Measurements from ENCODE around the gene APOBR.
"Not testable (repeated sequence)": the region's sequence is repeated elsewhere in the genome, so short reads cannot be mapped to it uniquely, and the experiment has no call there.

The APOBR gene, protein sequence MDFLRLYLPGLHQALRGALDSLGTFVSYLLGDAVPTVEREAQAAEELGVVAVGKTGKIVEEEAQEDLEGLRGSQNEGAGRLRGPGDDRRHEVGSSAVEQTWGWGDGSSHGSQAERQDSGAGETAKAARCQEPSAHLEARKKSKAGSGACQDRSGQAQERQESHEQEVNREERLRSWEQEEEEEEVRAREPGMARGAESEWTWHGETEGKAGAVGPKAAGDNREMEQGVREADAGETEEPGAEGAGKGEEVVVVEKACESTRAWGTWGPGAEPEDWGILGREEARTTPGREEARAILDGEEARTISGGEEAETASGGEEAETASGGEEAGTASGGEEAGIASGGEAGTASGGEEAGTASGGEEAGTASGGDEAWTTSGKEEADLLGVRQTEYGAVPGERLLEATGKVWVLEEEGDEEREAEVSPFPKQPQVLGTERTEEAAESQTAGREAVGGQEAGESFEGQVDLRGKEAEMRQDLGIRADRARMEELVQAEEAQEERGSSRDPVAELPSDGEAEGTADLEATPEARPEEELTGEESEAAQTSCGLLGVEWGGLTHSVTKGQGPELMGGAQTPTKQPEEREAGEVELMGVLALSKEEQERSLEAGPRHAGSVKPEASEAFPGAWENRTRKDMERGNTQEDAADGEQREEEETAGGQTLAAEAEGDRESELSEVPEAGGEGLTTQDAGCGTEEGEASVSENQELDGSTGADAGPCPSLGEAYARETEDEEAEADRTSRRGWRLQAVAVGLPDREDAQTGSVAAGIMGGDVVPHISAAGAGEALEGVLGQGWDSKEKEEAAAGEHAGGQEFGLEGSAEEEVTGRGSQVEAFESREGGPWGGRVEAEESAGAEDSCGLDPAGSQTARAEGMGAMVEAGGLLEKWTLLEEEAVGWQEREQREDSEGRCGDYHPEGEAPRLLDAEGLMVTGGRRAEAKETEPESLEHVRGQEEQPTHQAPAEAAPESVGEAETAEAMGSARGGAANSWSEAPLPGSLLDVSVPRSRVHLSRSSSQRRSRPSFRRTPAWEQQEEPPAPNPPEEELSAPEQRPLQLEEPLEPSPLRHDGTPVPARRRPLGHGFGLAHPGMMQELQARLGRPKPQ

DNA sequence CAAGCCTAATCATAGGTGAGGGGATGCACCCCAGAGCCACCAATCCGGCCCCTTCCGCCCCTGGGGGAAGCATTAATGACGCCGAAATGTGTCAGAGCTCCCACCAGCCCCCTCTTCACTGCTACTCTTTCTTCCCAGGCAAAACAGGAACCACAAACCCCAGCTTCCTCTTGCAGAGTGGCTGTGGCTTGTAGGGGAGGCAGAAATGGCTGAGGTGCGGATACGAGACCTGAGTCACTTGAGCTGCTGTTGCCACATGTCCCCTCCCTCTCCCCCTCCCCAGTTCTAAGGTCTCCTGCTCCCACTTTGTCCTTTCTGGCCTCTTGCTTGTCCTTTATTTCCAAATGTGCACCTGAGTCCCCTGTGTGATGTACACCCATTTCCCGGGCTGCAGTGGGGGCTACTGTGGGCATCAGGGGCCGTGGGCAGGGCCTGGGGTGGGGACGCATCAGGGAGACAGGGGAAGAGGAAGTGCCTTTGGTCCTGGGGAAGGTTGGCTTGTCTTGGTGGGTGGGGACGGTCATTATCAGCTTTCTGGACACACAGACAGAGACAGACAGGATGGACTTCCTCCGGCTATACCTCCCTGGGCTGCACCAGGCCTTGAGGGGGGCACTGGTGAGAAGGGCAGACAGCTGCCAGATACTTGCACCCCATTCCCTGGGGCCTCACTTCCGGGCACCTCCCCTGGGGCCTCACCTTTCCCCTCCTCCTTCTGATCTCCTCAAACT, at the start of gene APOBR:
APOBR (plus strand) TSS at position 523 of the 731 bp plus-strand sequence; CDS start at position 562, 39 bp downstream.
- peak; percentile 66 to 79 for DNase-seq (ENCODE audit: low read depth in 2 of 2)

DNA sequence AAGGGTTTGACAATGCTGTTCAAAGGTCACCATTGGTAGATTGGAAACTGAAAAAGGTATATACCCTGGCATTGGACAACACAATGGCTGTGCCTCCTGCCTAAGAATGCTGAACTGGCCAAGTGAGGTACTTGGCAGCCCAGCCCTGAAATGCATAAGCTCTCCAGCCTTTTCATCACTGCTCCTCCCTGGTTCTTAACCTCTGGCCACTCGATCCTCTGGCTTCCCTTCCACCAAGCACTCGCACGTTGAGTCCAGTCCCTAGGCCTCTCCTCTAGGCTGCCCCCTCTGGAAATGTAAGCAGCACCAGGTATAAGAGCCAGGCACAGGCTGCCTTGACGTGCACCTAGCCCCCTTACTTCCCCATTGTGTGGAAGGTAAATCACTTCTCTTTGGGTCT, 48.1 kb upstream of the APOBR start:
- DNase-seq (ENCODE audit: low read depth in 2 of 2): not testable (repeated sequence)

DNA sequence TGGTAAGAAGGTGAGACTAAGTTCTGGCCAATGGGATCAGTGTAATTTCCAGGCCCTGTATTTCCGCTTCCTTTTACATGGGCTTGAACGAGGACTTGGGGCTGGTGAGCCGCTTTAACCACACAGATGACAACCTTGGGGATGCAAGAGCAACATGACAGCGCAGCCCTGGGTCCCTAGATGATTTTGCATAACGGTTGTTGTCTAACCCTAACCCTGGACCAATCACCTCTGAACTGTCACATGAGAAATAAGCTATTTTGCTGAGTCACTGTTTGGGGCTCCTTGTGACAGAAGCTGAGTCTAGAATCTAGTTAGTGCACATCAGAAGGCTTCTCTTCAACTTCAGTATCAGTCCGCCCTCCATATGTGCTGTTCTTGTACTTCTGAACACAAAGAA, 47.4 kb upstream of the APOBR start:
- DNase-seq (ENCODE audit: low read depth in 2 of 2): not testable (repeated sequence)

DNA sequence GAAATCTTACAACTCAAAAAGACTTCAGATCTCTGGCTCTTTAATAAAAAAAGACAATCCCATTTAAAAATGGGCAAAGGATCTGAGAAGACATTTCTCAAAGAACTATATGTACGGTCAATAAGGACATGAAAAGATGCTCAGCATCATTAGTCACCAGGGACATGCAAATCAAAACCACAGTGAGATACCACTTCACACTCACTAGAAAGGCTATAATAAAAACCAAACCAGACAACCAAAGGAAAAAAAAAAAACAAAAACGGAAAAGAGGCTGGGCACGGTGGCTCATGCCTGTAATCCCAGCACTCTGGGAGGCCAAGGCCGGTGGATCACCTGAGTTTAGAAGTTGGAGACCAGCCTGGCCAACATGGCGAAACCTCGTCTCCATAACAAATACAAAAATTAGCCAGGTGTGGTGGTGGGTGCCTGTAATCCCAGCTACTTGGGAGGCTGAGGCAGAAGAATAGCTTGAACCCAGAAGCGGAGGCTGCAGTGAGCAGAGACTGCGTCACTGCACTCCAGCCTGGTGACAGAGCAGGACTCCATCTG, 20.7 kb upstream of the APOBR start:
- DNase-seq (ENCODE audit: low read depth in 2 of 2): no peak

DNA sequence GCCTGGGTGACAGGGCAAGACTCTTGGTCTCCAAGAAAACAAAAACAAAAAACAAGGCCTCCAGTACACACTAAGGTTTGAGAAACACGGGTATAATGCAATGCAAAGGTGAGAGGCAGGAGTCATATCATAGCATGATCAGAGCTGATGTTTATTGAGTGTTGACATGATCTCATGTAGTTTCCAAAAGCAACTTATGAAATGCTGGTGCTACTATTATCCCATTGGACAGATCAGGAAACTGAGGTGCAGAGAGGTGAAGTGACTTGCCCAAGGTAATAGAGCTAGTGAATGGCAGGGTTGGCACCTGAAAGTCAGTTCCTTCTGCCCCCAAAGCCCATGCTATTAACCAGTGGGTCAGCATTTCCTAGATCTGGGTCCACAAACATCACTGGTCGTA, 19.2 kb upstream of the APOBR start:
- no peak for DNase-seq (ENCODE audit: low read depth in 2 of 2)

DNA sequence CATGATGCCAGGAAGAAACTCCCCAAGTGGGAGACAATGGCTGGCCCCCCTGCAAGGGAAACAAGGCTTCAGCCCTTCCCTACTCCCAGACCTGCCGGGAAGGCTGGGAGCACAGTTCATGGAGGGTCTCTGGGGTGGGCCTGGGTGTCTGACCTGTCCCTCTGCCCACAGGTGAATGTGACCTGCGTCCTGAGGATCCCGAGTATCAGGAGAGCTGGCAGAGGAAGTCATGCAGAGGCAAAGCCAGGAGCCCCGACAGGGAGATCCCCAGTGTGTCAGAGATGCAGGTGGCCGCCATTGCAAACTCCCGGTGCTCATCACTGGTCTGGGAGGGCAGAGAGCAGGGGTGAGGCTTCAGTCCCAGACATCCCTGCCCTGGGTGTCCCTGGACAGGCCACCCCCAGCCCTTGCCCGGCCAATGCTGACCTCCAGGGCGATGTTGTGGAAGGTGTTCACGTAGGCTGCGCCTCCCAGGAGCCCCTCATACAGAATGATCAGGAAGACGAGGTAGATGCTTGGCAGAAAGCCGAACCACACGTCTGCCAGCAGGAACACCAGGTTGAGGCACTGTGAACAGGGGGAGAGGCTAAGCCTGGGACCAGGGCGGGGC, 17.0 kb upstream of the APOBR start:
- DNase-seq (ENCODE audit: low read depth in 2 of 2): no peak

DNA sequence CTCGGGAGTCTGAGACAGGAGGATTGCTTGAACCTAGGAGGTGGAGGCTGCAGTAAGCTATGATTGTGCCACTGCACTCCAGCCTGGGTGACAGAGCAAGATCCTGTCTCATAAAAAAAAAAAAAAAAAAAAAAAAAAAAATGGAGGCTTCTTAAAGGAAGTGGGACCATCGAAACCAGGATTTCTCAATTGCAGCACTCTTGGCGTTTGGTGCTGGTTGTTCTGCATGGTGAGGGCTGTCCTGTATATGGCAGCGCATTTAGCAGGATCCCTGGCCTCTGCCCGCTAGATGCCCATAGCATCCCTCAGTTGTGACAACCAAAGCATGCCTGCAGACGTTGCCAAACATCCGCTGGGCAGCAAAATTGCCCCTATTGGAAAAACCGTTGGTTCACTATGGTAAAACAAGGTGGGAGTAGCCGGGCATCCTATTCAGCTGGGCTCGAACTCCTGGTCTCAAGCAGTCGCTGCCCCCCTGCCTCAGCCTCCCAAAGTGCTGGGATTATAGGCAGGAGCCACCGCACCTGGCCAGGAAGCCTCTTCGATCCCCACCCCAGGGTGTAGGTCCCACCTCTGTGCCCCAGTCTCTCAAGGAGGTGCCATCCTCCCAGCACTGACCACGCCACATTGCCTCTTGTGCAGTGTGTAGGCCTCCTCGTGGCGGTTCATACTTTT, 15.8 kb upstream of the APOBR start:
- no peak for DNase-seq (ENCODE audit: low read depth in 2 of 2)

DNA sequence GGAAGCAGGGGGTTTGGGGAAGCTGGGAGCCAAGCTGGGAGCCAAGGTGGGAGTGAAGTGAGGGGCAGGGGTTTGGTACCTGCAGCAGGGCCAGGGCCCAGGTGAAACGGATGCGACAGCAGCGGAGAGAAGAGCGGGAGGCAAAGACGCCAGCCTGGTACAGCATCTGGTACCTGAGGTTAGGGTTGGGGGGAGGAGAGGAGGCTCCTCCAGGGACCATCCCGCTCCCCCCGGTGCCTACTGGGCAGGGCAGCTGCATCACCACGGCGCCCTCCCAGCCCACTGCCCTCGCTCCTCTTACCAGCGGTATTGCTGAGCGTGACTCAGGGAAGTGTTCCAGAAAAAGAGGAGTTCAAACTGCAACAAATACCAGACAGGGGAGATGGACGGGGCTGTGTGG, 12.4 kb upstream of the APOBR start:
- no peak for DNase-seq (ENCODE audit: low read depth in 2 of 2)

DNA sequence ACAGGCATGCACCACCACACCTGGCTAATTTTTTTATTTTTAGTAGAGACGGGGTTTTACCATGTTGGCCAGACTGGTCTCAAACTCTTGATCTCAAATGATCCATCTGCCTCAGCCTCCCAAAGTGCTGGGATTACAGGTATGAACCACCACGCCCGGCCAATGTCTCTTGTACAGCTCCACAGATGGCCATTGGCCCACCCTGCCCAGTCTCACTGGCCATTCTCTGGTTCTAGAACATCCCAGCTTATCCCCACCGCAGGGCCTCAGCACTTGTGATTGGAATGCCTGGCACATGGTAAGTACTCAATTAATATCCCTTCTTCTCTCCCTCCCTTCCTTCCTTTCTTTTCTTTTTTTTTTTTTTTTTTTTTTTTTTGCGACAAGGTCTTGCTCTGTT, 11.1 kb upstream of the APOBR start:
- not testable (repeated sequence) for DNase-seq (ENCODE audit: low read depth in 2 of 2)

DNA sequence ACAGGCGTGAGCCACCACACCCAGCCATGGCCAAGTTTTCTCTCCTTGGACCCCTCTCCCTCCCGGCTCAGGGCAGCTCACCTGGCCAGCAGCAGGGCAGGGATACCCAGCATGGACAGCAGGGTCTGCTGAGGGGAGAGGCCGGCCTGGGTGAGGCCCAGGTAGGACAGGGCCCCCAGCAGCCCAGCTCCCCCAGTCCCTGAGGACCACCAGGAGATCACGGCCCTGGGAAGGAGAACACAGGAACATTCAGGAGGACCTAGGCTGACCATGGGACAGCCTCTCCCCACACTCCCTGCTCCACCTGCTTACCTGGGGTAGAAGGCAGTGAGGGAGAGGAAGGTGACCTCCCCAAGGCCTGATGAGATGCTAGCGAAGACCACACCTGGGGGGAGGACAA, 8.2 kb upstream of the APOBR start:
- DNase-seq (ENCODE audit: low read depth in 2 of 2): no peak

DNA sequence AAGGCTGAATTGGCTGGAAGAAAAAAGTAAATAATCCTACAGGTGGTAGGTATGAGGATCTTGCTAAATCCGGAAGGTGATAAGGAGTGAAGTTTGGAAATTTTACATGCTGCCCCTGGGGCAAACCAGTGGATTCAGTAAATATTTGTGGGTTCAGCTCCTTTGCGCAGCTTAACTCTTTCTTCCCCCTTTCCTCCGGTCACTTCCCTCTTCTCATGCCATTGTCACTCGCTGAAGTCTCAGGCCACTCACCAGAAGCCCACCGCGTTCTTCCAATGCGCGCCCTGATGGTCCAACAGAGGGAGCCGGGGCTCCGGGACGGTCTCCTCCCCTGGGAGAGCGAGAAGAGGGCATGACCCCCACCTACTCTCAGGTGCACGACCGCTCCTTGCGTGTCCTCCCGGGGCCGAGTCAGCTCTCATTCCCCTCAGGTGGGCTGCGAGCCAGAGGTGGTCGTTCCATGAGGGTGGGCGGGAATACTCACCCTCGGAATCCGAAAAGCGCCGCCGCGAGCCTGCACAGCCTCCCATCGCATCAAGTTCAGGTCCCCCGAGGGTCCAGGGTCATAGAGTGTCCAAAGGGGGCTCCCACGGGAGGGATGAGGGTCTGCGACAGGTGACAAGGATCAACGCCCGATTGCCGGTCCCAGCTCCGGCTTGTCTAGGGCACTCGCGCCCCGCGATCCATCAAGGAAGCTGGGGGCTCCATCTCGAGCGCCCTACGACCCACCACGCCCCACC, 3.0 kb upstream of the APOBR start:
- DNase-seq (ENCODE audit: low read depth in 2 of 2): no peak

DNA sequence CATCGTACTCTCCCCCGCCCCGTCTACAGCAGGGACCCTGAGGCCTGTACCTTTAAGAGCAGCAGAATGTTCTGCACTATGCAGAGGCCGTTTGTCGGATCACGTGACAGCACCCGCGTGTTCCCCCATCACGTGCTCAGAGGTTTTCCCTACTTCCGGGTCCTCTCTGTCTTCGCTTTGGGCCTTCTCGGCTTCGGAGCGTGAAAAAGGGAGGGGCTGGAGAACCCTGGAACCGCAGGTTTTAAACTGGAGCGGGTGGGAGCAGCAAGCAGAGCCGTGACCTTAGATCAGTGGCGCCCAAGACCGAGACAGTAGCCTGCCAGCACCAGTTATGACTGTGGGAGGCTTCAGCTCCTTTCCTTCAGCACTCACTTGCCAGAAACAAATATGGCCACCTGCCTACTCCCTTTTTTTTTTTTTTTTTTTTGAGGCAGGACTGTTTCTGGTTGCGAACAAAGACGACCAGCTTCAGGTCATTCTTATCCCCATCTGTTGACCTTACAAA, 2.4 kb upstream of the APOBR start, which contains the start of gene CLN3:
CLN3 (minus strand) TSS at position 105 of the 505 bp plus-strand sequence. CDS start 315 bp downstream, outside the sequence.
- peak; percentile 74 to 83 for DNase-seq (ENCODE audit: low read depth in 2 of 2)

DNA sequence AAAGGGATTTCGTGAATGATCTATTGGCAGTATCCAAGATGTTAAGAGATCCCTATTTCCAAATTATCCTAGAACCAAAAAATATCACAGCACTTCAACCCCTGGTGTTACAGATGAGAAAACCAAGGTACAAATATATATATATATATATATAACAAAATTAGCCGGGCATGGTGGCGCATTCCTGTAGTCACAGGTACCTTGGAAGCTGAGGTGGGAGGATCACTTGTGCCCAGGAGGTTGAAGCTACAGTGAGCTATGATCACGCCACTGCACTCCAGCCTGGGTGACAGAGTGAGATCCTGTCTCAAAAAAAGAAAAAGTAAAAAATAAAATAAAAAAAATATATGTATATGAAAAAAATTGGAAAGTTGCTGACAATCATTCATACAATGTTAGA, 1.9 kb upstream of the APOBR start:
- no peak for DNase-seq (ENCODE audit: low read depth in 2 of 2)

DNA sequence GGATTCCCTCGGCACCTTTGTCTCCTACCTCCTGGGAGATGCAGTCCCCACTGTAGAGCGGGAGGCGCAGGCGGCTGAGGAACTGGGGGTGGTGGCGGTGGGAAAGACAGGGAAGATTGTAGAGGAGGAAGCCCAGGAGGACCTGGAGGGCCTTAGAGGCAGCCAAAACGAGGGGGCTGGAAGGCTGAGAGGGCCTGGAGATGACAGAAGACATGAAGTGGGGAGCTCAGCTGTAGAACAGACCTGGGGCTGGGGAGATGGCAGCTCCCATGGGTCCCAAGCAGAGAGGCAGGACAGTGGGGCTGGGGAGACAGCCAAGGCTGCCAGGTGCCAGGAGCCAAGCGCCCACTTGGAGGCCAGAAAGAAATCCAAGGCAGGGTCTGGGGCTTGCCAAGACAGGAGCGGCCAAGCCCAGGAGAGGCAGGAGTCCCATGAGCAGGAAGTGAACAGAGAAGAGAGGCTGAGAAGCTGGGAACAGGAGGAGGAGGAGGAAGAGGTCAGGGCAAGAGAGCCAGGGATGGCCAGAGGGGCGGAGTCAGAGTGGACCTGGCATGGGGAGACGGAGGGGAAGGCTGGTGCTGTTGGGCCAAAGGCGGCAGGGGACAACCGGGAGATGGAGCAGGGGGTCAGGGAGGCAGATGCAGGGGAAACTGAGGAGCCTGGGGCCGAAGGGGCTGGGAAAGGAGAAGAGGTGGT, 803 bp downstream of the APOBR start:
- no peak for DNase-seq (ENCODE audit: low read depth in 2 of 2)

DNA sequence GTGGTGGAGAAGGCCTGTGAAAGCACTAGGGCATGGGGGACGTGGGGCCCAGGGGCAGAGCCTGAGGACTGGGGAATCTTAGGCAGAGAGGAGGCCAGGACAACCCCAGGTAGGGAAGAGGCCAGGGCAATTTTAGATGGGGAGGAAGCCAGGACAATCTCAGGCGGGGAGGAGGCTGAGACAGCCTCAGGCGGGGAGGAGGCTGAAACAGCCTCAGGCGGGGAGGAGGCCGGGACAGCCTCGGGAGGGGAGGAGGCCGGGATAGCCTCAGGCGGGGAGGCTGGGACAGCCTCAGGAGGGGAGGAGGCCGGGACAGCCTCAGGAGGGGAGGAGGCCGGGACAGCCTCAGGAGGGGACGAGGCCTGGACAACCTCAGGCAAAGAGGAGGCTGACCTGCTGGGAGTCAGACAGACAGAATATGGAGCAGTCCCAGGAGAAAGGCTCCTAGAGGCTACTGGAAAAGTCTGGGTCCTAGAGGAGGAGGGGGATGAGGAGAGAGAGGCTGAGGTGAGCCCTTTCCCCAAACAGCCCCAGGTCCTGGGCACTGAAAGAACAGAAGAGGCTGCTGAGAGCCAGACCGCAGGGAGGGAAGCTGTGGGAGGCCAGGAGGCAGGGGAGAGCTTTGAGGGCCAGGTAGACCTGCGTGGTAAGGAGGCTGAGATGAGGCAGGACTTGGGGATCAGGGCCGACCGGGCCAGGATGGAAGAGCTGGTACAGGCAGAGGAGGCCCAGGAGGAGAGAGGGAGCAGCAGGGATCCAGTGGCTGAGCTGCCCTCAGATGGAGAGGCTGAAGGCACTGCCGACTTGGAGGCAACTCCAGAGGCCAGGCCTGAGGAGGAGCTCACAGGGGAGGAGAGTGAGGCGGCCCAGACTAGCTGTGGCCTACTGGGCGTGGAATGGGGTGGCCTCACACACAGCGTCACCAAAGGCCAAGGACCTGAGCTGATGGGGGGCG, 1.6 kb downstream of the APOBR start:
- DNase-seq (ENCODE audit: low read depth in 2 of 2): no peak

DNA sequence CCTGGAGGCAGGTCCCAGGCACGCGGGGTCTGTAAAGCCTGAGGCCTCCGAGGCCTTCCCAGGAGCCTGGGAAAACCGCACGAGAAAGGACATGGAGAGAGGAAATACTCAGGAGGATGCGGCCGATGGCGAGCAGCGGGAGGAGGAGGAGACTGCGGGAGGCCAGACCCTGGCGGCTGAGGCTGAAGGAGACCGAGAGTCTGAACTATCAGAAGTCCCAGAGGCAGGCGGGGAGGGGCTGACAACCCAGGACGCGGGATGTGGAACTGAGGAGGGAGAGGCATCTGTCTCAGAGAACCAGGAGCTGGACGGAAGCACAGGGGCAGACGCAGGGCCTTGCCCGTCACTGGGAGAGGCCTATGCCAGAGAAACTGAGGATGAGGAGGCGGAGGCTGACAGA, 2.4 kb downstream of the APOBR start:
- no peak for DNase-seq (ENCODE audit: low read depth in 2 of 2)

DNA sequence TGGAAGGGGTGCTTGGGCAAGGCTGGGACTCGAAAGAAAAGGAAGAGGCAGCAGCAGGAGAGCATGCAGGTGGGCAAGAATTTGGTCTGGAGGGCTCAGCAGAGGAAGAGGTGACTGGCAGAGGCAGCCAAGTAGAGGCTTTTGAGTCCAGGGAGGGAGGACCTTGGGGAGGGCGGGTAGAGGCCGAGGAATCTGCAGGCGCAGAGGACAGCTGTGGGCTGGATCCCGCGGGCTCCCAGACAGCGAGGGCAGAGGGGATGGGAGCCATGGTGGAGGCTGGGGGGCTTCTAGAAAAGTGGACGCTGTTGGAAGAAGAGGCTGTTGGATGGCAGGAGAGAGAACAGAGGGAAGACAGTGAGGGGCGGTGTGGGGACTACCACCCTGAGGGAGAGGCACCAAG, 2.9 kb downstream of the APOBR start:
- DNase-seq (ENCODE audit: low read depth in 2 of 2): no peak
